Upper lobe of left lung (tissue), 6 donors: ENCODE results near the gene HES2. TPM values are rescaled to one million over a fixed set of nuclear protein-coding genes. Genes with fewer than 3 reads are reported as not detected.
"Not testable (repeated sequence)": the region's sequence is repeated elsewhere in the genome, so short reads cannot be mapped to it uniquely, and the experiment has no call there.

Experiments
- ATAC-seq, 2 donors: fragments of 200-7000 bp; cut with Tn5 transposase; one replicate each; pipeline ENCODE4 v1.9.1; 2022; ENCODE audit warnings: mild to moderate bottlenecking in 2 of 2, moderate library complexity in 2 of 2; ENCODE audit not compliant: low FRiP score in 2 of 2
- DNase-seq, 2 donors: peaks; one replicate each; pipeline ENCODE4 v3.0.0-alpha.2; 2019 to 2020
- H3K27ac ChIP-seq, 4 donors: fragments of 200-600 bp; sonication (generic); one replicate each; pipeline ENCODE4 v1.5.1; 2016 to 2019
- H3K27me3 ChIP-seq, 4 donors: fragments of 200-600 bp; sonication (generic); one replicate each; pipeline ENCODE4 v1.5.1; 2017 to 2019
- H3K36me3 ChIP-seq, 4 donors: fragments of 200-600 bp; sonication (generic); one replicate each; pipeline ENCODE4 v1.5.1; 2016 to 2019
- H3K4me1 ChIP-seq, 4 donors: fragments of 200-600 bp; sonication (generic); one replicate each; pipeline ENCODE4 v1.5.1; 2018 to 2019
- H3K4me3 ChIP-seq, 4 donors: fragments of 200-600 bp; sonication (generic); one replicate each; pipeline ENCODE4 v1.5.1; 2017 to 2019; ENCODE audit warnings: mild to moderate bottlenecking in 2 of 4, moderate library complexity in 1 of 4
- H3K9me3 ChIP-seq, 4 donors: fragments of 200-600 bp; sonication (generic); one replicate each; pipeline ENCODE4 v1.5.1; 2018 to 2019
- EP300 ChIP-seq, 4 donors: sonication (generic); formaldehyde crosslinking; IDR thresholded peaks; one replicate each; pipeline ENCODE4 v1.5.1; 2017; ENCODE audit warnings: antibody characterized with exemption in 4 of 4, control low read depth in 2 of 4
- POLR2A ChIP-seq, 4 donors: fragments of 450-650 bp; IDR thresholded peaks; one replicate each; pipeline ENCODE4 v1.5.1; 2016 to 2017; ENCODE audit warnings: antibody characterized with exemption in 4 of 4, mild to moderate bottlenecking in 2 of 4
- POLR2AphosphoS5 ChIP-seq, 2 donors: sonication (generic); formaldehyde crosslinking; IDR thresholded peaks; one replicate each; pipeline ENCODE4 v1.5.1; 2017; ENCODE audit warnings: antibody characterized with exemption in 2 of 2
- WGBS, 2 donors: methylation state at CpG; one replicate each; pipeline ENCODE4 v1.1.5; 2017 to 2018; 5-methylcytosine and 5-hydroxymethylcytosine counted together
- total RNA-seq, 6 donors: library from RNA; depleted of rRNA in 4 of 6; stranded (reverse); fragments of >200 nt in 4 of 6; gene quantifications; one replicate each; pipeline versions ENCODE4 v1.1.0 to v1.2.1, GENCODE V29; 2016 to 2021
- TF ChIP-seq, protein P1 (sequence below), 6 experiments: fragments of 450-650 bp in 4 of 6; fragments of 200-600 bp in 2 of 6; sonication (generic) in 2 of 6; IDR thresholded peaks; one replicate each; pipeline ENCODE4 v1.5.1; 2016 to 2019; ENCODE audit warnings: antibody characterized with exemption in 6 of 6
- donor health status: DM: no; HTN: no; CAD: no; lungs with moderate emphysema.
- donor health status: DM: no; HTN: yes; CAD: no; lungs with severe emphysema.

HES2 gene
- total RNA-seq, 6 donors from 2014 or later: 1.8 to 11.4 (median 3.7) TPM

DNA sequence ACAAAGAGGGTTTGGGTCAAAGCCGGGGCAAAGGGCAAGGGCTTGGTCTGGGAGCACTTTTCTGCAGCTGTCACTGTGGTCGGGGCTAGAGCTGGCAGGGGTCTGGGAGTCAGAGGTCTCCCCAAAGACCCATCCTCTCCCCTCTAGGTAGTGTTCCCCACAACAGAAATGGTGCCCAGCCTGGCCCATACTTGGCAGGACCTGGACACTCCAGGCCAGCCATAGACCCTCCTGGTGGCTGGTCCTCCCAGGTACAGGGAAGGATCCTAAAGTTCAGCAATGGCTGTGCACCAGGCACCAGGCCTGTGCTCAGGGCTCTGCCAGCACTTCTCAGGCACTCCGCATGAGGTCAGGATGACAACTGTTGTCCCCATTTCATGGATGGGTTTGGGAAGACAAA, 15.8 kb upstream of the HES2 start:
- Histone ChIP-seq H3K9me3 (no peaks in the 10 kb centered on the region), H3K4me1 (peaks cover 0 to 9% (median 7%) of the 10 kb centered on the region in 4 donors), H3K27ac (no peak overlapping the region), H3K36me3 (no peaks in the 10 kb centered on the region), H3K4me3 (no peak overlapping the region), H3K27me3 (peaks cover 0 to 8% (median 3%) of the 10 kb centered on the region in 4 donors)
- ATAC-seq (peak in 1 of 2 donors; percentile 6), DNase-seq (no peak)
- TF ChIP-seq POLR2A (IDR thresholded peaks at IDR 0.05): no peak
- no peak for TF ChIP-seq POLR2AphosphoS5 (IDR thresholded peaks at IDR 0.05)
- no peak for TF ChIP-seq EP300 (IDR thresholded peaks at IDR 0.05)
- TF ChIP-seq, protein P1, sequence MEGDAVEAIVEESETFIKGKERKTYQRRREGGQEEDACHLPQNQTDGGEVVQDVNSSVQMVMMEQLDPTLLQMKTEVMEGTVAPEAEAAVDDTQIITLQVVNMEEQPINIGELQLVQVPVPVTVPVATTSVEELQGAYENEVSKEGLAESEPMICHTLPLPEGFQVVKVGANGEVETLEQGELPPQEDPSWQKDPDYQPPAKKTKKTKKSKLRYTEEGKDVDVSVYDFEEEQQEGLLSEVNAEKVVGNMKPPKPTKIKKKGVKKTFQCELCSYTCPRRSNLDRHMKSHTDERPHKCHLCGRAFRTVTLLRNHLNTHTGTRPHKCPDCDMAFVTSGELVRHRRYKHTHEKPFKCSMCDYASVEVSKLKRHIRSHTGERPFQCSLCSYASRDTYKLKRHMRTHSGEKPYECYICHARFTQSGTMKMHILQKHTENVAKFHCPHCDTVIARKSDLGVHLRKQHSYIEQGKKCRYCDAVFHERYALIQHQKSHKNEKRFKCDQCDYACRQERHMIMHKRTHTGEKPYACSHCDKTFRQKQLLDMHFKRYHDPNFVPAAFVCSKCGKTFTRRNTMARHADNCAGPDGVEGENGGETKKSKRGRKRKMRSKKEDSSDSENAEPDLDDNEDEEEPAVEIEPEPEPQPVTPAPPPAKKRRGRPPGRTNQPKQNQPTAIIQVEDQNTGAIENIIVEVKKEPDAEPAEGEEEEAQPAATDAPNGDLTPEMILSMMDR (IDR thresholded peaks at IDR 0.05): no peak
- 73 to 100% methylated on average over 1 to 2 of the region's 3 CpGs for WGBS, 2 donors

DNA sequence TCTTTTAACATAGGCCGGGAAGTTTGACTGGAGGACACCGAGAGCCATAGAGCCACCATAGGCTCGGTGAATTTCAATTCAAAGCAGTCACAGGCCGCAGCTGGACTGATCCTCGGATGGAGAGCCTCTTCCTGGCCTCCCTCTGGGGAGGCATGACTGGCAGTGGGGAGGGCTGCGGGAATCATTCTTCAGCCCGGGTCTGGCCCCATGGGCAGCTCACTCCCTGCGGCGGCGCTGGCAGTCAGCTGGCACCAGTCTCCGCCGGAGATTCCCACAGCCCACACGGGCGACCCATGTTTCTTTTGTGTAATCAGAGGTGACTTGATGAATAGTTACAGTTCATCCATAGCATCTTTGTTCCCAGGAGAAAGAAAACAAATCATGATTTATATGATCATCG, 15.4 kb upstream of the HES2 start:
- H3K9me3 ChIP-seq: no peaks in the 10 kb centered on the region
- ATAC-seq (no peak), DNase-seq (no peak)
- 90% methylated on average over 6 to 15 of the region's 15 CpGs for WGBS, 2 donors
- H3K4me1 ChIP-seq: peaks cover 0 to 4% (median 3%) of the 10 kb centered on the region in 4 donors
- H3K27ac ChIP-seq: no peak overlapping the region
- peaks cover 0 to 4% (median 1%) of the 10 kb centered on the region in 4 donors for H3K27me3 ChIP-seq
- no peaks in the 10 kb centered on the region for H3K36me3 ChIP-seq
- no peak overlapping the region for H3K4me3 ChIP-seq
- no peak for TF ChIP-seq EP300 (IDR thresholded peaks at IDR 0.05)
- TF ChIP-seq POLR2A (IDR thresholded peaks at IDR 0.05): no peak
- TF ChIP-seq POLR2AphosphoS5 (IDR thresholded peaks at IDR 0.05): no peak
- TF ChIP-seq, protein P1 (IDR thresholded peaks at IDR 0.05): no peak

DNA sequence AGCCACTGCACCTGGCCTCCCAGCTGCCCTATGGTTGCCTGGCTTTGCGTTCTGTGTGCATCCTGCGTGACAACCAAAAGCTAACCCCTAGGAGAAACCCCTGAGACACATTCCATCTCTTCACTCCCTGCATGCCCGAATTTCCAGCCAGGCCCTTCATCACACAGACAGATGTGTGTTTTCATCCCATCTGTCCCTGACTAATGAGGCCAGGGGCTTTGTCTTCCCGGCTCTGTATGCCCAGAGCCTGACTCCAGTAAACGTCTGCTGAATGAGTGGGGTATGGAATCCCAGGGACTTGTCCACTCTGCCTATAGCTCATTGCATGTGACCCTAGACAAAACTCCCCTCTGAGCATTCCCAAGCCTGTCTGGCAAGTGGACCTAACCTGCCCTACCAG, 14.5 kb upstream of the HES2 start:
- Histone ChIP-seq H3K4me1 (no peaks in the 10 kb centered on the region), H3K4me3 (no peak overlapping the region), H3K27me3 (peaks cover 0 to 2% (median 0%) of the 10 kb centered on the region in 4 donors), H3K9me3 (no peaks in the 10 kb centered on the region), H3K36me3 (no peaks in the 10 kb centered on the region), H3K27ac (no peak overlapping the region)
- no peak for DNase-seq
- WGBS, 2 donors: 56 to 80% methylated on average over 5 of the region's 5 CpGs
- TF ChIP-seq POLR2AphosphoS5 (IDR thresholded peaks at IDR 0.05) (no peak), POLR2A (IDR thresholded peaks at IDR 0.05) (no peak), EP300 (IDR thresholded peaks at IDR 0.05) (no peak)
- TF ChIP-seq, protein P1 (IDR thresholded peaks at IDR 0.05): no peak
- ATAC-seq: no peak

DNA sequence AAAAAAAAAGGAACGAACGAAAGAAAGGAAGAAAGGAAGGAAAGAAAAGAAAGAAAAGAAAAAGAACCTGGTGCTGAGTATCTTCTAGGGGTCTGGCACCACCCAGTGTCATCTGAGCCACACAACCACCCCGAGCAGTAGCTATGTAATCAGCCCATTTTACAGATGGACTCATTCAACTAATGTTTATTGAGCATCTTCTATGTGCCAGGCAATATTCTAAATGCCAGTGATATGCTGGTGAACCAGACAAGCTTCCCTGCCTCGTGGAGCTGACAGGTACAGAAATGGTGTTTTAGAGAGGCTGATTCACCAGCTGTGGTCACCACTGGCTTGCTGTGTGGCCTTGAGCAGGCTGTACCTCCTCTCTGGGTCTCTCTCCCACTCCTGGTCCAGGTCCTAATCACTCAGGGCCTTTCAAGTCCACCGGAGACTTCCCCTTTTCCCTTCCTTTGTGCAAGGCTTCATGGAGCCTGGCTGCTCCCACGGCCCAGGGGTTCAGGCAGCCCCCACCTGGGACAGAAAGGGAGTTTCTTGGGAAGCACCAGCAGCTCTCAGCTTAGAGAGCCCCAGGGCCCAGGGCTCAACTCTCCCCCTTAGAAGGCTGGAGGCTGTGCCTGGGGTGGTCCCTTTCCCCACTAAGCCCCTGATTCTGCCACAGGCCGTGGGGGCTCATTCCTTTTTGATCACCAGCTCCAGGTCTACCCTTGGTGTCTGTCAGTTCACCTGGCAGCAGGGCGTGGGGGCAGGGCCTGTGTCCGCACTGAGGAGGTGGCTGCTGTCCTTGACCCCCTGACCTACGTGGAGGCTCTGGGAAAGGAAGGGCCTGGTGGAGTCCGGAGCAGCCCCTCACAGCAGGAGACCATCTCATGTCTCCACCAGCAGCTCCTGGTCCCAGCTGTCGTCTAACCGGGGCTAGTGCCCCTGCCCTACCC, 12.2 kb upstream of the HES2 start:
- not testable (repeated sequence) for H3K4me1 ChIP-seq, DNase-seq, H3K36me3 ChIP-seq, H3K4me3 ChIP-seq, ATAC-seq, H3K27ac ChIP-seq, H3K9me3 ChIP-seq, H3K27me3 ChIP-seq
- WGBS, 2 donors: 69 to 77% methylated on average over 7 to 12 of the region's 13 CpGs

DNA sequence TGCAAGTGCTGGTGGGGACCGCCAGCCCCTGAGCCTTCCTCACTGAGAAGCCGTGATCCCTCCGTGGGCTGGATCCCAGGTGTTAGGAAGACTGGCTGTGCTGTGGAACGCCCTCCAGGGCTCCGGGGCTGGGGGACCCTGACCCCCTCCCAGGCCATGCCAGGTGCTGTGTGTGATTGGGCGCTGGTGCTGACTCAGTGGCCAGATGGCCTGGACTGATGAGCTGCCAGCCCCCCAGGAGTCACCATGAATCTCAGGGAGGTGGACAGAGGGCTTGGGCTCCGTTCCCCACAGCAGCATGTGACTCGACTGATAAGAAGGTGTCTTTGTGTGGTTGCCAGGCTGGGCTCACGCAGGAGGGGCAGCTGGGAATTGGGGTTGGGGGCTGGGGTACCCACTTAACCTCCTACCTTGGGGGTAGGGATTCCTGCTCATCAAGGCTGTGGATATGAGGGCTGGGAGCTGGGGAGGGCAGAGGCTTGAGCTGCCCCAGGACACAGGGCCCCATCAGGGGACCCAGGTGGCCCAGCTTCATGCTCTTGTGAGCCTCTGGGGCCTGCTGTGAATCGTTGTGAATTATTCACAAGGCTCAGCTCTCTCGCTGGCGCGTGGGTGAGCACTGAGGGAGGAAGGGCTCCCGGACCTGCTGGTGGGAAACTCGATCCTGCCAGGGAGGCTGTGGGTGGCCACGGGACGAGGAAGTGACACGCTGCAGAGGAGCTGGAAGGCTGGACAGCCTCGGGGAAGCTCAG, 10.1 kb upstream of the HES2 start:
- H3K27me3 ChIP-seq: peaks cover 0 to 19% (median 10%) of the 10 kb centered on the region in 4 donors
- H3K36me3 ChIP-seq, ATAC-seq, H3K4me3 ChIP-seq, H3K4me1 ChIP-seq, H3K9me3 ChIP-seq, DNase-seq, H3K27ac ChIP-seq: not testable (repeated sequence)
- 17 to 30% methylated on average over 8 to 17 of the region's 19 CpGs for WGBS, 2 donors

DNA sequence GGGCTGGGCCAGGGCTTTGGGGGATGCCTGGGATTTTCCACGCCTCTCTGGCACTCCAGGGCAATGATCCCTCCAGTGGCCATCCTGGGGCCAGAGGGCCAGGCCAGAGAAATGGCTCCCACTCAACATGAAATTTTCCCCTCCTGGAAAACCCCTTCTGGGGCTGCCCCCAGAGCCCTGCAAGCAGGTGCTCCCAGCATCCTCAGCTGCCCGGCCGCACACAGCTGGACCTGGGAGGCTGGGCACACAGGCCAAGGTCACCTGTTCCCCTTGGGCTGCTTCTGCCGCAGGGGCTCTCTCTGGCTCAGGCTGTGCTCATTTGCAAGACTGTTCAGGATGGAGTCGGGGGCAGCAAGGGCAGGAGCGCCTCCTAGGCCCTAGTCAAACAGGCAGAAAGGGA, 8.7 kb upstream of the HES2 start:
- H3K36me3 ChIP-seq, ATAC-seq, DNase-seq, H3K9me3 ChIP-seq, H3K4me3 ChIP-seq, H3K27ac ChIP-seq: not testable (repeated sequence)
- WGBS, 2 donors: 81 to 89% methylated on average over 3 to 4 of the region's 6 CpGs
- Histone ChIP-seq H3K27me3 (peaks cover 0 to 32% (median 21%) of the 10 kb centered on the region in 4 donors), H3K4me1 (peaks cover 16 to 22% (median 18%) of the 10 kb centered on the region in 4 donors)
